WI38 (cell line): ENCODE results near the gene RTP5.
"Not testable (repeated sequence)": the region's sequence is repeated elsewhere in the genome, so short reads cannot be mapped to it uniquely, and the experiment has no call there.

ENCODE experiments used
- H3K4me3 ChIP-seq: 2 replicates; pipeline ENCODE4 v1.5.1; 2011; ENCODE audit warnings: low read depth, mild to moderate bottlenecking, control low read depth, low read length
- TF ChIP-seq, protein P1 (sequence below): IDR thresholded peaks from 2 replicates; pipeline ENCODE4 v1.5.1; 2012; ENCODE audit warnings: low read depth, mild to moderate bottlenecking, control low read depth, low read length

Gene RTP5

DNA sequence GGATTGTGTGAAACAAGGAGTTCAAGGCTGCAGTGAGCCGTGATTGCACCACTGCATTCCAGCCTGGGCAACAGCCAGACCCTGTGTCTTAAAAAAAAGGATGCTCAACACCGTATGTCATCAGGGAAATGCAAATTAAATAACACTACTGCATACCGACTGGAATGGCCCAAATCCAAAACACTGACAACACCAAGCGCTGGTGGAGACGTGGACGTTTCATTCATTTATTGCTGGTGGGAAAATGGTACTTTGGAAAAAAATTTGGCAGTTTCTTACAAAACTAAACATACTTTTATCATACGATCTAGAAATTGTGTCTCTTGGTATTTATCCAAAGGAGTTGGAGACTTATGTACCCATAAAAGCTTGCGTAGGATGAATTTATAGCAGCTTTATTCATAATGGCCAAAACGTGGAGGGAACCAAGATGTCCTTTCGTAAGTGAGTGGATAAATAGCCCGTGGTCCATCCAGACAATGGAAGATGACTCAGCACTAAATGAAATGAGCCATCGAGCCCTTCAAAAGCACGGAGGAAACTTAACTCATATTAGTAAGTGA is 36.3 kb upstream of the RTP5 start:
- TF ChIP-seq, protein P1, sequence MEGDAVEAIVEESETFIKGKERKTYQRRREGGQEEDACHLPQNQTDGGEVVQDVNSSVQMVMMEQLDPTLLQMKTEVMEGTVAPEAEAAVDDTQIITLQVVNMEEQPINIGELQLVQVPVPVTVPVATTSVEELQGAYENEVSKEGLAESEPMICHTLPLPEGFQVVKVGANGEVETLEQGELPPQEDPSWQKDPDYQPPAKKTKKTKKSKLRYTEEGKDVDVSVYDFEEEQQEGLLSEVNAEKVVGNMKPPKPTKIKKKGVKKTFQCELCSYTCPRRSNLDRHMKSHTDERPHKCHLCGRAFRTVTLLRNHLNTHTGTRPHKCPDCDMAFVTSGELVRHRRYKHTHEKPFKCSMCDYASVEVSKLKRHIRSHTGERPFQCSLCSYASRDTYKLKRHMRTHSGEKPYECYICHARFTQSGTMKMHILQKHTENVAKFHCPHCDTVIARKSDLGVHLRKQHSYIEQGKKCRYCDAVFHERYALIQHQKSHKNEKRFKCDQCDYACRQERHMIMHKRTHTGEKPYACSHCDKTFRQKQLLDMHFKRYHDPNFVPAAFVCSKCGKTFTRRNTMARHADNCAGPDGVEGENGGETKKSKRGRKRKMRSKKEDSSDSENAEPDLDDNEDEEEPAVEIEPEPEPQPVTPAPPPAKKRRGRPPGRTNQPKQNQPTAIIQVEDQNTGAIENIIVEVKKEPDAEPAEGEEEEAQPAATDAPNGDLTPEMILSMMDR: no peak
- H3K4me3 ChIP-seq: no peak overlapping the region

DNA sequence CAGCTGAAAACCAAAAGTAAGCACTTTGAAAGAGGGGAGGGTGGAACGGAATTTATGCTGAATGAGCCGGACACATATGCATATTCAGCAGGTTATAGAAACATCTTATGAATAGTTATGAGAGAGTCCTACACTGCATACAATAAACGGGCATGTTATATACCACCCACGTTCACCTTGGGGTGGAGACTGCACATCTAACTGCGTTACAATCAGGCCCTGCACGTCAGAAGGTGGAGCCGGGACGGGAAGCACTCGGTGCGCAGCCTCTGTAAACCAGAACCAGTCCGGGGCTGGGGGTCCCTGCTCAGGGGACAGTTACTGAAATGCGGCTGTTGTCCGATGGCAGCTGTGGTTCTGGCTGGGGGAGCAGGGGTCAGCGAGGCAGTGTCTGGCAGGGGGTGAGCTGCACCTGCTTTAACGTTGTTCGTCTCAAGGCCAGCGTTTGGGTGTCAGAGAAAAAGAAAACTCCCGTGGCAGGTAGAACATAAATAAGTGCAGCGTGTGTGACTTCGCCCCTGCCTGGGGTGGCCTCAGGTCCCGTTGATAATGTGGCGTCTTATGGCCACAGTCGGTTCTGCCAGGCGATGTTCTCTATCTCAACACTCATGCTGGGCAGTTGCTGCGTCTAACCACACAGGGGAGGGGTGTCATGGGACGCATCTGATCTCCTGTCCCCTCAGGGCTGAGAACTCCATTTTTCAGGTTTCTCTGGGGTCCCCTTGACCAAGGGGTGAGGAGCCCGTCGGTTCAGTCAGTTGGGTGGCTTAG is 35.6 kb upstream of the RTP5 start:
- H3K4me3 ChIP-seq: not testable (repeated sequence)

DNA sequence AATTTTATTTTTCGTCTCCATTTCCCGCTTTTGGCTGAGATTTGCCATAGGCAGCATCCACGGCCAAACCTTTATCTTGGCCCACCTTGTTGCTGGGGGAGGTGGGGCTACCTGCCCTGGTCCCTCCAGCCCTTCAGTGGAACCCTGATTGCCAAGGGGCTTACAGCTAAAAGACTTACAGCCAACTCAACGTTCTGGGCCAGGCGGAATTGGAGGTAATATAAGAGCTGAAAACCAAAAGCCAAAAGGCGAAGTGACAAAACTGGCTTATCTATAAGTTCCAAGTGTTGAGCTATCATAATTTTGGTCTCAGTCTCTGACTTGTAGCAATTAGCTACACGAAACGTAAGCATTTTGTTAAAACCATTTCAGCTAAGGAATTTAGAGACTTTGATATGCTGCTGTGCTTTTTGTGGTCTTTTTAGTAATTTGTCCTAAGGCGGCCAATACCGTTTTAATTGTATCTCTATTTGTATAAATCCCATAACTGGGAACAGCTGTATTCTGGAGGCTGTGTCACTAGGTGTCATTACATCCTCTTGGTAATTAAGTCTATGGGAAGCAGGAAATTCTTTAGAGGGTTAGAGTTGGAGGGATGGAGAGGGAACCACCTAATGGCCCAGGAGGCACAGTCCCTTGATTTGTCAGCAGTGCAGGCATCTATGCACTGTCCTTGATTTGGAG is 34.9 kb upstream of the RTP5 start:
- no peak overlapping the region for H3K4me3 ChIP-seq
- TF ChIP-seq, protein P1: no peak

DNA sequence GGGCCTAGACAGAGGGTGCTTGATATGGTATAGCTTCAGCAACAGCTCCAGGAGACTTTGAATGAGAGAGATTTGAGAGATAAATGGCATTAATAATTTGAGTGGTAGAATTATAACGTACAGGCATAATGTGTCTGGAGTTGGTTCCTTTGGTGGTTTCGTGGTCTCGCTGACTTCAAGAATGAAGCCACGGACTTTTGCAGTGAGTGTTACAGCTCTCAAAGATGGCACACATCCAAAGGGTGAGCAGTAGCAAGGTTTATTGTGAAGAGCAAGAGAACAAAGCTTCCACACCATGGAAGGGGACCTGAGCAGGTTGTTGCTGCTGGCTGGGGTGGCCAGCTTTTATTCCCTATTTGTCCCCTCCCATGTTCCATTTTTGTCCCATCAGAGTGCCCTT is 33.9 kb upstream of the RTP5 start:
- no peak overlapping the region for H3K4me3 ChIP-seq
- TF ChIP-seq, protein P1: no peak

DNA sequence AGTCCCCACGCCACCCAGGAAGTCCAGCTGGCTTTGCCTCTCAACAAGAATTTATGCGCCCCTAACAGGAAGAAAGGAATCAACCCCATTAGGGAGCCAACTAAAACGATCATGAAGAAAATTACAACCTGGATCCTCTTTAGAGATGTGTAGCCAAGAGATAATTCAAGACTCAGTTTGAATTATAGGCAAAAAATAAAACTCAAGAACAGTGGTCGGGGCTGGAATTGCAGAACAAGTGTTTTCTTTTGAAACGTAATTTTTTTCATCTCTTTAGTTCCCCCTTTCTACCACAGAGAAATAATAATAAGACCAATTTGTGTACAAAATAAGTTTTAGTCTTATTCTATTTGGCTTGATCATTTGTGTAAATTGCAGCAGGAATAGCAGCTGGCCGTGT is 33.2 kb upstream of the RTP5 start:
- H3K4me3 ChIP-seq: no peak overlapping the region
- TF ChIP-seq, protein P1: no peak

DNA sequence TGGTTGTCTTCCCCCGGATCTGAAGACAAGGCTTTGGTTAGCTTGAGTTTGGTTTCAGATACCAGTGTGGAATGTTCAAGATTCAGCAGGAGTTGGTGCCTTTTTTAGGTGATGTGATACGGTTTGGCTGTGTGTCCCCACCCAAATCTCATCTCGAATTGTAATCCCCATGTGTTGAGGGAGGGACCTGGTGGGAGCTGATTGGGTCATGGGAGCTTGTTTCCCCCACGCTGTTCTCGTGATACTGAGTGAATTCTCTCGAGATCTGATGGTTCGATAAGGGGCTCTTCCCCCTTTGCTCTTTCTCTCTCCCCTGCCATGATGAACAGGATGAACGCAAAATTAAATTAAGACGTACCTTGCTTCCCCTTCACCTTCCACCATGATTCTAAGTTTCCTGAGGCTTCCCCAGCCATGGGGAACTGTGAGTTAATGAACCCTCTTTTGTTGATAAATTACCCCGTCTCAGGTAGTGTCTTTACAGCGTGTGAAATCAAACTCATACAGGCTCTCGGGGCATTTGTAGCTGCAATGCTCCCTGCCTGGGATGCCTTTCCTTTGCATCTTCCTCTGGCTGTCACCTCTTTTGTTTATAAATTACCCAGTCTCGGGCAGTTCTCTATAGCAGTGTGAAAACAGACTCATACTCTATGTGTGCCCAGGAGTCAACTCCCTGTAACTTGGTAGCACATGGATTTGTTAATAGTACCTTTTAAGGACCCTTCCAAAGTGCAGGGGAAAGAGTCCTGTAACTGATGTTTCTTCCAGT is 32.1 kb upstream of the RTP5 start:
- H3K4me3 ChIP-seq: no peak overlapping the region
- TF ChIP-seq, protein P1: no peak

DNA sequence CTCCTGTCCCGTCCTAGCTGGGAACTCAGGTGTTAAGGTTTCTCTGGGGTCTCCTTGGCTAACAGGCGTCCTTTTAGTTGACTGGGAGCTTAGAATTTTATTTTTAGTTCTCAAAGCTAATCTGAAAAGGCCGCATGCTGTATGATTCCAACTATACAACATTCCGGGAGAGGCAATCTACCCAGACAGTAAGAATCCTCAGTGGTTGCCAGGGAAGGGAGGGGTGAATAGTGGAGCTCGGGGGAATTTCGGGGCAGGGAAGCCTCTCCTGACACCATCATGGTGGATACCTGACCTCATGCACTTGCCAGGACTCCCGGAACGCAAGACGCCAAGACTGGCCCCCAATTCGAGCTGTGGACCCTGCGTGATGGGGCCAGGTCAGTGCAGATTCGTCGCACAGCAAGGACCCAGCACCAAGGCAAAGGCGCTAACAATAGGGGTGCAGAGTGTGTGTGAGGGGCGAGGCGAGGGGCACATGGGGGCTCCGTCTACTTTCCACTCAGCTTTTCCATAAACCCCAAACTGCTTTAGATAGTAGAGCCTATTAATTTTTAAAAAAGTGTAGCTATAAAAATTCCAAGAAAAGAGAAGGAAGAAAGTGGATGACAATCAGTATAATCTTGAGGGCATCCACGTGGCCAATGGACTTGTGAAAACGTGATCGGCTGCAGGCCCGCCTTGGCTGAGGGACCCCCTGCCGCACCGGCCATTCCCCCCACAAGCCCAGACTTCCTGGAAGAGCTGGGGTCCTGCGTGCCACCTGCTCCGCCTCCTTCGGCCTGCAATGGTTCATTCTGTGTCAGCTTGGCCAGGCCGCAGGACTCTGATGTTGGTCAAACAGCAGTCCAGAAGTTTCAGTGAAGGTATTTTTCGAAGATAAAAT is 28.1 kb upstream of the RTP5 start:
- H3K4me3 ChIP-seq: no peak overlapping the region
- TF ChIP-seq, protein P1: no peak
